Measurements from ENCODE around the gene HHAT.

HHAT gene

DNA sequence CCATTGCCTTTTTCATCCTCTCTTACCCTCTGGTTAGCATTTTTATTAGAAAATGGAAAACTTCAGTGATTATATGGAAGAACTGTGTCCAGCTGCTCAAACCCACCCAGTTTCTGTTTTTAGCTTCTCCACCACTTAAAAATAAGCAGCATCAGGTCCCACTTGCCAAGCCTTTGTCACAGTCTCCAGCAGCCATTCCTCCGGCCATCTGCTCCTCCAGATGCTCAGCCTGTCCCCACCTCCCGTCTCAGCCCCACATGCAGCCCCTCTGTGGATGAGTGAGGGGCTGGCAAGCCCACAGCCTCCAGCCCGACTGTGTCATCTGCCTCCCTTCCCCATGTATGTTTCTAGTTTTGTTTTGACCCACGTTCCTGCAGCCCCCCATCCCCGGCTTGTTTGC, 289.7 kb downstream of the HHAT start:
- peak; percentile 85 for DNase-seq

- no peak for DNase-seq
These were observed 292.3 kb downstream of the HHAT start for GRCh38 chr1:210620867-210621488.

DNA sequence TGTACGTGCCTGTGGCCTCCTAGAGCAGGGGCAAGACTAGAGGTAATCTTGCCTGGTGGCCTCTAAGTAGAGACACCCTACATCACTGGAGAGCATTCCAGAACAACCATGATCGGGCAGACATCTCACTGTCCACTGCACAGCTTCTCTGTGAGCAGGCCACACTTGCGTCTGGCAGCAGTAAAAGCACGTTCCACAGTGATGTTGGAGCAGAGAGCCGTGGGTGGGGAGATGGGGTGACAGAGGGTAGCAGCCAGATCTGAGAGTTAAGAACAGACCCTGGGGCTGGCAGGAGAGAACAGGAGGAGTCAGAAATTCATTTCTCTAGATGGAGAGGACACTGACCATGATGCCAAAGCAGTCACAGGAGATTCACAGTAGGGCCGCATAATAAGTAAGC, 293.0 kb downstream of the HHAT start:
- DNase-seq = no peak

DNA sequence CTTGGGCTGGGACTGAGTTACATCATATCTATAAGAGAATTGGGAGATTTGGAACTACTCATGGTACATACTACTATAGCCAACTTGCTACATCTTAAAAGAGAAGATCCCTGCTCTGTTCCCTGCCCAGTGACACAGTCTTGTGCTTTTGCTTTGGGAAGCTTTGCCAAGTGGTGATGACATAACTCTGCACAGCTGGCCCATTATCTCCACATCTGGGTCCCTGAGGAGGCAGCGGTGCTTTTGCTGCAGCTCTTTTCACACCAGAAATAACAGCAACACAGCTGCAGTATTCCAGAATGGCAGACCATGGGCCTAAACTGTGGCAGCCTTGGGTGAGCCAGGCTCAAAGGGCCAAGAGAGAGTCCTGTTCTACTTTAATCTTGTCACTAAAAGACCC, 296.0 kb downstream of the HHAT start:
- DNase-seq = no peak

GRCh38 chr1:210625715-210626114, 297.0 kb downstream of the HHAT start:
- DNase-seq = no peak

- DNase-seq = no peak
These were observed 297.6 kb downstream of the HHAT start for GRCh38 chr1:210626341-210626740.

DNA sequence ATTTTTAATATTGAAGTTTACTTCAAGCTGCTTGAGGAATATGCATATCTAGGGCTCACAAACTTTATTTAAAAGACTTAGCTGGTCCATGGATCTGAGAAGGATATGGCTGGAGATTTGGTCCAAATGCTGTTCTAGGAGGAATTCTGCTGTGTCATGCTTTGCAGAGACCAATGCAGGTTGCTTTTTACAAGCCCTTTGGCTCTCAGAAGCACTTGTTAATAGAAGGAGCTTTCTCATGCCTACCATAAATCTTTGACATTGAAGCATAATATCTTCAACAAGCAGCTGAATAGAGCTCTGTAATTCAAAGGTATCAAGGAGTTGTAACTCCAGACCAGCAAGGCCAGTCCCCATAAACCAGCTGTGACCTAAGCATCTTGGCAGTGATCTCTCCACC, 299.1 kb downstream of the HHAT start:
- no peak for DNase-seq

DNA sequence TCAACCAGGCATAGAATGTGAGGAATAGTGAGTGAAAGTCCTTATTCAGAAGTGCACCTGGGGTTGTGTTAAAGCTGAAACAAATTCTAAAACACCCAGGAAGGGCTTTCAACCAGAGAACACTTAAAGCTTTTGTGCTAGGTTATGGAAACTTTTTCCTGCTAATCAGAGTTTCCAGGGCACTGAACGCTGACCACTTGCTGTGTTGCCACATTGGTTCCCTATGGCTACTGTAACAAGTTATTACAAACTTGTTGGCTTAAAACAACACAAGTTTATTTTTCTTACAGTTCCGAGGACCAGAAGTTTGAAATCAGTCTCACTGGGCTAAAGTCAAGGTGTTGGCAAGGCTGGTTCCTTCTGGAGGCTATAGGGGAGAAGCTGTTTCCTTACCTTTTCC, 300.6 kb downstream of the HHAT start:
- no peak for DNase-seq

- DNase-seq = no peak
These were observed 302.7 kb downstream of the HHAT start for GRCh38 chr1:210631399-210631798.

- DNase-seq = no peak
These were observed 304.4 kb downstream of the HHAT start for GRCh38 chr1:210633140-210633539.

GRCh38 chr1:210633636-210634035, 304.9 kb downstream of the HHAT start:
- no peak for DNase-seq

GRCh38 chr1:210635108-210635507, 306.4 kb downstream of the HHAT start:
- no peak for DNase-seq

DNA sequence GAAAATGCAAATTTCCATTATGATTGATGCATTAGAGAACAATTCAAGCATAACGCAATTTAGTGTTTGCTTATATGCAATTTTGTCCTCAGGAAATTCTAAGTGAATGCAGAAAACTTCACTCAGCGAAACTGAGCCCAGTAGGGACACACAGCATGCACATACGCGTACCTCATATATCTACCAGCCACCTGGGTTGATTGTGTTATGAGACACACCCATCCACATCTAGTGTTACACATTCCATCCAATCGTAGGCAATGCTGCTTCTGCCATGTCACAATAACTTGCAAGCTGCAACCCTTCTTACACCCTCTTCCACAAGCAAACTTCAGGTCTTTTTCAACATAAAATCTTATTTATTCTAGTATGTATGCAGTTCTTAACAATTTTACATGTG, 312.9 kb downstream of the HHAT start:
- DNase-seq = no peak

DNA sequence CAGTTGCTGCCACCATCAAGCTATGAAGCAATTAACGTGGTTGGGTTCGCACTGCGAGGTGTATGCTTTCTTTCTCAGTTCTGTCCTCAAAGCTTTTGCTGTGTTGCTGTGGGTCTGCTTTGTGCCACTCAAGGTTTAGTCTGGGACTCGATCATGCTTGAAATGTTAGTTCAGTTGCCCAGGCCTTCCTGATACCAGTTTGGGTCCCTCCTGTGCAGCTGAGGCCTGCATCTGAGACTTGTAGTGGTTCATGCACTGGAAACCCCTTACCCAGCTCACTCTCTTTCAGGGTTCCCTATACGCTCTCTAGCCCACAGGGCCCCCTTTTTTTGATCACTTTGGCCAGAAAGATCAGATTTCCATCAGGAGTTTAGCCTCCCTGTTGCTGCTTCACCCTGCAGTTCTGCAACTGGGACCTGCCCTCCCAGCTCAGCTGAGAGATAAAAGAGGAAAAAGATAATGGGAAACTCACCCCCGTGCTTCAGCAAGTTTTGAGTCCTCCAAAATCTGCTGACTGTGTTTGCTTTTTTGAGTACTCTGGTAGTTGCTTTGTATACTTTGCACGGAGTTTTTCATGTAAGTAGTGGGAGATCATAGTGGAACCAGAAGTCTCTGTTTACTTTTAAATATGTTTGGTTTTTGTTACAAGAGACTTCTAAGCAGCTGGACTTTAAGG, 317.0 kb downstream of the HHAT start:
- no peak for DNase-seq

DNA sequence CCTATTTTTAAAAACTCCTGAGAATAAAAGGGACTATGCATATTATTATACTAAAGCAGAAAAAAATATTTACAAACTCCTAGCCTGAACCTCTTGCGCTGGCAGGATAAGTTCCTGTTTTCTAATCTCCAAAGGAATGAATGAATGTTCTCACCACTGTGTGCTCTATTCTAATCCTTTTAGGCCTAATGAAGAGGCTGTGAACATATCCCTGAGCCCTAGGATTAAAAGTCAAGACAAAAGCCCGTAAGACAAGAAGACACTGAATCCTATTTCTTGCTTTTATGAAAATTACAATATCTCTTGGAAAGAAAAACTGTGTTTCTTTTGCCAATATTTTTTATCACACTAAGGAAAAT, 317.5 kb downstream of the HHAT start:
- DNase-seq = no peak

DNA sequence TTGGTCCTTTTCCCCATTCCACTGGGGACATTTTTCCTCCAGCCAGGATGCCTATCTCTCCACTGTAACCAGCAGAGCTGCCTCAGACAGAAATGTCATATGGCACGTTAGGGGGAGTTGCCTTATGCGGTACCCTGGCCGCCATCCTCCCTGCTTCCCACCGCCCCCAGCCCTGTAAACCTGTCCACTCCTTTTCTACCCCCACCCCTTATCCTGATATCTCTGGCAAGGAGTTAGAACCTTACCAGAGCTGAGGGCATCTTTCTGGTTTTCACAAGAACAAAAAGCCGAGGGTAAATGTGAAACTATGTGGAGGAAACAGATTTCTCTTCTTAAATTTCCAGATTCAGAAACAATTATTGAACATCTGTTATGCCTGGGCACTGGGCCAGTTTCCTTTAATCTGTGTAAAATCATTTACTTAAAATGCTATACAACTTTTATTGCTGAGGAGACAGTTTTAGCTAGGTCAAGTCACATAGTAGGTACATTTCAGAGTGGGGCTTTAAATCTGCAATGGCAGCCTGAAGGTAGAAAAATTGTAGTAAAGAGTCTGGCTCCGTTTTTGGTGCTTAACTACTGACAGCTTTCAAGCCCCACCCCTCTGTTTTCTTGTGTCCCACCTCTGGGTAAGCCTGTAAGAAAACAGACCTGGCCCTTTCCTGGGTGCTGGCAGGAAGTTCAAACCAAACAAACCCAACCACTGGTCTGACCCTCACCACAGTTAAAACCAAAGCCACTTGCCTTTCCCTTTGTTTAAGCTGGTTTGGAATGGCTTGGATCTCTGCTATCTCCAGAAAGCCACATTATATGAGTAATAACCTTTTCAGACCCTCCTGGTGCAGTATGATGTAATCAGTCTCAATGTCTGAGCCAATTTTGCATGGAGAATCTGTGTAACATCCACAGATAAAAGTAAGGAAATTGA, 319.0 kb downstream of the HHAT start:
- peak; percentile 86 for DNase-seq

DNA sequence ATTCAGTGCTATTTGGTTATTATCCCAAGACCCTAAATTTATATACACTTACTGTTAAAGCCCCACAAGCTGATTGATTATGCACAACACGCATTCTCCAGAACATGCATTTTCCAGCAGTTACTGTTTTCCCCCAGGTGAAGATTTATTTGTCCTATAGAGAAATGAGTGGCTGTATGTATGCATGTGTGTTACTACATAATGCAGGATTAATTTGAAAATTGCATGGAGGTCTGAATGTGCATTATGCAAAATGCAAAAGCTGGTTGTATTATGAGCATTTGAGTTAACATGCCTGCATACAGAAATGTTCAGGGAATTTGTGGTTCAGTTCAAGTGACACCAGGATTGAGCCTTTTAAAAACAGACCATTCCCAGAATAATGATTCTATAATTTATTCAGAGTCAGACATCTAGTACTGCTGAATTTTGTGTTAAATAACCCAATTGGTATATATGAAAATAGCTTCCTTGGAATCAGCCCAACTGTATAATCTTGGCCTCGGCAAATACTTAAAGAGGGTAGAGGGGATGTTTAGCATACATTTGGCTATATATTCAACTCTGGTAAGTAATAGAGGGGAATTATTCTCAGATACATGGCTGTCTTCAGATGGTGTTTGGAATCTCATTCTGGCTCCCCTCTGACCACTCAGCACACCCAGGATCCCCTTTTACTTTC, 320.0 kb downstream of the HHAT start:
- no peak for DNase-seq

DNA sequence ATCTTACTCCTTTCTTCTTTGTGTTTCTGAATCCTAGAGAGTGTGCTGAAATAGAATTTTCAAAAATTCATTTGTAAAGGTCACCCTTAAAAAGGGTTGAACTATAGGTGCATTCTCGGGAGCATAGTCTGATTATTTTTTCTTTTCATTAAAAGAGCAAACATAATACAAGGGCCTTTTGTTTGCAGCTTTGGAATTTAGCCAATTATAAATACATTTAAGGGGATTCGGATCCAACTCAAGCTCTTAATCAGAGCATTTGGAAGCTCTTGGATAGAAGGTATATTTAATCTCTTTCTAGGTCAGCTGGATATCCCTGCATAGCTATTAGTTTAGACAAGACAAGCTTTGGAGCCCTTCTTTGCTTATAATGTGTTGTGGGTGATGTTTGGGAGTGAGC, 321.7 kb downstream of the HHAT start:
- DNase-seq = no peak

- no peak for DNase-seq
These were observed 323.7 kb downstream of the HHAT start for GRCh38 chr1:210652329-210652954.

GRCh38 chr1:210653771-210654170, 325.1 kb downstream of the HHAT start:
- no peak for DNase-seq

- DNase-seq = no peak
These were observed 325.7 kb downstream of the HHAT start for GRCh38 chr1:210654176-210654981.

DNA sequence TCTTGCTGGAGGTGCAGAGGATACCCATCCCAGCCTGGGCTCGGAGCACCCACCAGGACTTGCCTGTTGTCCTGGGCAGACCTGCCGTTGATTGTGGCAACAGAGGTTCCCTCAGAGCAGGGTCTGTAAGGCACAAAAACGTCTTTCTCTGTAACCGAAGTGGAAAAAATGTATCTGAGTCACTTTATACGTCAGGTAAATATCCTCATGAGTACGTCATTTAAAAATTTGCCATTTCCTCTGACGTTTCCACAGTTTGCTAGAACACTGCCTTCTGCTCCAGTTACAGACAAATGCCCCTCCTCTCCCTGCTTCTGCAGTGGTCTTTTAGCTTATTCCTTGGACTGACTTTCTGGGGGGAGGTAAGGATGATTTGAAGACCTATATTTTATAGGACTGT, 326.8 kb downstream of the HHAT start:
- DNase-seq = no peak

Data from NCI-H1694 (cell line).